H1 (cell line): ENCODE data around the gene DCAF15. TPM values are rescaled to one million over a fixed set of nuclear protein-coding genes. Genes with fewer than 3 reads are reported as not detected.

Source experiments
- CTCF ChIA-PET: fragments of 300-600 bp; sonication (Branson Sonifier 250); formaldehyde crosslinking; loops from one replicate; lab custom pipeline; 2021; ENCODE audit not compliant: partially characterized antibody; lab: Charles Lee
- POLR2A ChIA-PET: fragments of 300-600 bp; sonication (Branson Sonifier 250); formaldehyde crosslinking; loops from one replicate; lab custom pipeline; 2021; ENCODE audit warnings: inconsistent platforms; ENCODE audit not compliant: partially characterized antibody; lab: Charles Lee
- DNase-seq, 2 experiments: peaks; one replicate each; pipeline versions ENCODE4 v3.0.0 to v3.0.0-alpha.2; 2010 to 2022; ENCODE audit warnings: low spot score in 2 of 2, low read depth in 1 of 2, mixed read lengths in 1 of 2
- FAIRE-seq: peaks from 2 replicates; lab custom pipeline; 2011; peaks lifted over from hg19 to GRCh38; lab: Jason Lieb, UNC
- H2AFZ ChIP-seq: 2 replicates; pipeline ENCODE4 v1.8.1; 2012; ENCODE audit warnings: low read length, inconsistent platforms
- H2AK5ac ChIP-seq: 2 replicates; pipeline ENCODE4 v1.6.1; 2013; ENCODE audit warnings: low read depth, low read length
- H2BK120ac ChIP-seq: replicated peaks from 2 replicates; pipeline ENCODE3; 2013; ENCODE audit warnings: low read depth, low read length, inconsistent platforms
- H2BK12ac ChIP-seq: 2 replicates; pipeline ENCODE4 v1.6.1; 2013; ENCODE audit warnings: low read depth, low read length
- H2BK15ac ChIP-seq: 2 replicates; pipeline ENCODE4 v1.6.1; 2013; ENCODE audit warnings: low read length
- H2BK20ac ChIP-seq: 2 replicates; pipeline ENCODE4 v1.6.1; 2013; ENCODE audit warnings: low read length
- H2BK5ac ChIP-seq: 2 replicates; pipeline ENCODE4 v1.6.1; 2013; ENCODE audit warnings: low read depth, low read length
- H3K14ac ChIP-seq: 2 replicates; pipeline ENCODE4 v1.6.1; 2013; ENCODE audit warnings: inconsistent platforms; ENCODE audit not compliant: insufficient read length
- H3K18ac ChIP-seq: 2 replicates; pipeline ENCODE4 v1.6.1; 2013; ENCODE audit warnings: low read length; ENCODE audit errors: extremely low read depth
- H3K23ac ChIP-seq: 2 replicates; pipeline ENCODE4 v1.6.1; 2013; ENCODE audit warnings: inconsistent platforms; ENCODE audit not compliant: insufficient read length
- H3K23me2 ChIP-seq: 2 replicates; pipeline ENCODE4 v1.6.1; 2013; ENCODE audit warnings: low read depth, low read length
- H3K27ac ChIP-seq: 2 replicates; pipeline ENCODE4 v1.6.1; 2011; ENCODE audit warnings: low read depth, low read length, inconsistent platforms
- H3K27me3 ChIP-seq, 4 experiments: replicated peaks in 1 of 4; 1 replicate in 1 of 4; 2 replicates in 3 of 4; pipeline versions ENCODE4 v1.6.1 to v1.8.1; 2011 to 2013; ENCODE audit warnings: low read length in 3 of 4, mild to moderate bottlenecking in 3 of 4, inconsistent platforms in 2 of 4, mixed read lengths in 2 of 4, moderate library complexity in 1 of 4; ENCODE audit not compliant: control insufficient read depth in 3 of 4, insufficient read depth in 3 of 4; ENCODE audit errors: extremely low read depth in 1 of 4
- H3K36me3 ChIP-seq, 4 experiments: 2 replicates each; pipeline versions ENCODE4 v1.6.1 to v1.8.1; 2011 to 2013; ENCODE audit warnings: mild to moderate bottlenecking in 4 of 4, low read length in 3 of 4, moderate library complexity in 2 of 4, control low read depth in 1 of 4, inconsistent platforms in 1 of 4; ENCODE audit not compliant: insufficient read depth in 4 of 4, control insufficient read depth in 2 of 4
- H3K4ac ChIP-seq: replicated peaks from 2 replicates; pipeline ENCODE3; 2013; ENCODE audit warnings: low read length, low read depth, mixed read lengths, inconsistent platforms; ENCODE audit not compliant: insufficient read length
- H3K4me1 ChIP-seq, 4 experiments: replicated peaks in 1 of 4; 1 replicate in 1 of 4; 2 replicates in 3 of 4; pipeline versions ENCODE4 v1.6.1 to v1.8.1; 2011 to 2013; ENCODE audit warnings: low read length in 3 of 4, inconsistent platforms in 2 of 4, mixed read lengths in 1 of 4; ENCODE audit not compliant: insufficient read depth in 4 of 4, control insufficient read depth in 3 of 4
- H3K4me2 ChIP-seq, 2 experiments: 2 replicates each; pipeline versions ENCODE4 v1.6.1 to v1.8.1; 2011 to 2013; ENCODE audit warnings: low read depth in 2 of 2, low read length in 2 of 2, control low read depth in 1 of 2, inconsistent platforms in 1 of 2, mild to moderate bottlenecking in 1 of 2; ENCODE audit not compliant: insufficient read depth in 1 of 2
- H3K4me3 ChIP-seq, 4 experiments: fragments of 200-600, 300-600 bp in 1 of 4; sonication (generic), shearing (Covaris generic), sonication (Bioruptor Twin) in 1 of 4; 2 replicates each; pipeline versions ENCODE4 v1.5.1 to v1.8.1; 2011 to 2016; ENCODE audit warnings: low read length in 4 of 4, low read depth in 3 of 4, control low read depth in 2 of 4, inconsistent platforms in 2 of 4, mild to moderate bottlenecking in 2 of 4, mixed read lengths in 1 of 4, moderate library complexity in 1 of 4; ENCODE audit not compliant: insufficient read depth in 2 of 4; ENCODE audit errors: extremely low read depth in 1 of 4
- H3K56ac ChIP-seq: replicated peaks from 2 replicates; pipeline ENCODE3; 2013; ENCODE audit warnings: low read depth, mild to moderate bottlenecking, mixed read lengths, low read length, inconsistent platforms; ENCODE audit not compliant: insufficient read length
- H3K79me1 ChIP-seq: 2 replicates; pipeline ENCODE4 v1.6.1; 2013; ENCODE audit warnings: low read depth, low read length, control low read depth
- H3K79me2 ChIP-seq, 2 experiments: 2 replicates each; pipeline versions ENCODE4 v1.6.1 to v1.8.1; 2012 to 2013; ENCODE audit warnings: low read length in 2 of 2, mild to moderate bottlenecking in 2 of 2, inconsistent platforms in 1 of 2; ENCODE audit not compliant: insufficient read depth in 2 of 2, control insufficient read depth in 1 of 2
- H3K9ac ChIP-seq, 4 experiments: replicated peaks in 1 of 4; 1 replicate in 1 of 4; 2 replicates in 3 of 4; pipeline versions ENCODE4 v1.6.1 to v1.8.1; 2011 to 2013; ENCODE audit warnings: low read depth in 3 of 4, low read length in 3 of 4, control low read depth in 2 of 4, mild to moderate bottlenecking in 2 of 4, moderate library complexity in 2 of 4, inconsistent platforms in 1 of 4; ENCODE audit errors: extremely low read depth in 1 of 4
- H3K9me3 ChIP-seq, 2 experiments: 2 replicates each; pipeline versions ENCODE4 v1.6.1 to v1.8.1; 2012 to 2013; ENCODE audit warnings: mild to moderate bottlenecking in 2 of 2, moderate library complexity in 2 of 2, control low read depth in 1 of 2, inconsistent platforms in 1 of 2, low read depth in 1 of 2, low read length in 1 of 2, mixed read lengths in 1 of 2; ENCODE audit not compliant: insufficient read depth in 2 of 2
- H4K20me1 ChIP-seq, 2 experiments: replicated peaks in 1 of 2; 2 replicates each; pipeline versions ENCODE3 to v1.8.1; 2011 to 2013; ENCODE audit warnings: inconsistent platforms in 2 of 2, low read length in 2 of 2, mild to moderate bottlenecking in 1 of 2; ENCODE audit not compliant: insufficient read depth in 2 of 2, control insufficient read depth in 1 of 2
- H4K5ac ChIP-seq: 2 replicates; pipeline ENCODE4 v1.6.1; 2013; ENCODE audit warnings: low read length, low read depth, mixed read lengths, inconsistent platforms; ENCODE audit not compliant: insufficient read length
- H4K8ac ChIP-seq: 2 replicates; pipeline ENCODE4 v1.8.0; 2013; ENCODE audit warnings: mild to moderate bottlenecking, moderate library complexity, low read length, inconsistent platforms; ENCODE audit not compliant: insufficient read depth; ENCODE audit errors: extremely low read depth
- H4K91ac ChIP-seq: replicated peaks from 2 replicates; pipeline ENCODE3; 2013; ENCODE audit warnings: low read length, mixed read lengths, inconsistent platforms; ENCODE audit not compliant: insufficient read length
- TEAD4 ChIP-seq: IDR thresholded peaks from 2 replicates; pipeline ENCODE4 v1.6.1; 2012; ENCODE audit warnings: low read depth, low read length, inconsistent platforms, mixed read lengths
- WGBS, 2 experiments: shearing (Covaris generic) in 1 of 2; methylation state at CpG; one replicate each; pipeline versions ENCODE4 v1.1.6 to v1.1.7; 2013 to 2015; ENCODE audit warnings: low lambda C conversion rate in 2 of 2, mixed read lengths in 2 of 2, inconsistent platforms in 1 of 2, low coverage in 1 of 2, missing lambda C conversion rate in 1 of 2; ENCODE audit not compliant: insufficient replicate concordance in 2 of 2, insufficient coverage in 1 of 2, insufficient read length in 1 of 2; ENCODE audit errors: extremely low coverage in 1 of 2, missing lambda C conversion rate in 1 of 2; 5-methylcytosine and 5-hydroxymethylcytosine counted together
- polyA plus RNA-seq, 7 experiments: library from polyadenylated mRNA; depleted of rRNA in 3 of 7; stranded (reverse) in 5 of 7; unstranded in 2 of 7; fragments of >200 nt in 5 of 7; fragments of 200-250 nt in 2 of 7; gene quantifications; 1 replicate in 5 of 7; 2 replicates in 1 of 7; 4 replicates in 1 of 7; pipeline versions ENCODE4 v1.2.1 to v1.2.3, GENCODE V29; 2011 to 2013; ENCODE audit warnings: missing spikeins in 2 of 7, mixed read lengths in 2 of 7
- total RNA-seq: library from RNA; stranded (reverse); fragmentation: NEBNext Ultra II Directional; extraction: Animal tissue kit (Norgen Biotek cat#: 25700); gene quantifications from 2 replicates; pipeline ENCODE4 v1.2.1, GENCODE V29; 2021

The DCAF15 gene
- total and polyA plus RNA-seq, 2 of the 8 experiments (the other 6 are each of a cell fraction or from before 2014, with no cell fraction given) = 68.7 to 80.8 TPM

- no peak overlapping the region for H3K23ac ChIP-seq
- H2BK15ac ChIP-seq = no peak overlapping the region
- no peak overlapping the region for H4K5ac ChIP-seq
- no peak overlapping the region for H3K14ac ChIP-seq
- FAIRE-seq (no peak), DNase-seq (no peak)
- 94% methylated on average over 2 of the region's 2 CpGs; no CpG with 5 or more reads in 1 of the 2 experiments for WGBS, 2 experiments
- no peak overlapping the region for H4K8ac ChIP-seq
- H4K91ac ChIP-seq = no peak overlapping the region
- no peak overlapping the region for H2BK120ac ChIP-seq
- peaks cover 13% of the 10 kb centered on the region for H3K79me1 ChIP-seq
- H2BK20ac ChIP-seq = no peak overlapping the region
- H2BK5ac ChIP-seq = no peak overlapping the region
- peaks cover 8 to 13% (median 11%) of the 10 kb centered on the region in 4 experiments for H3K36me3 ChIP-seq
- H3K4me2 ChIP-seq = no peak overlapping the region; a peak in 1 of 4 replicates
- H3K79me2 ChIP-seq = peaks cover 0 to 19% of the 10 kb centered on the region in 2 experiments; a peak in 3 of 4 replicates
- H3K18ac ChIP-seq = no peak overlapping the region
- H3K4me1 ChIP-seq = peaks cover 0 to 7% (median 3%) of the 10 kb centered on the region in 4 experiments; a peak in 6 of 7 replicates
- POLR2A ChIA-PET = interaction anchor here (1.2 to 4.3 kb wide), 5 partner anchors 11 to 56 kb away, joined by 4 to 39 read pairs (median 9); partner anchors contain the start of genes PODNL1 and RFX1
- H3K56ac ChIP-seq = no peak overlapping the region
- H2AK5ac ChIP-seq = no peak overlapping the region
- CTCF ChIA-PET = interaction anchor here (1.0 to 2.7 kb wide), 3 partner anchors 11 to 98 kb away, joined by 3 to 11 read pairs (median 4); no protein-coding TSS in a partner anchor
- no peaks in the 10 kb centered on the region for H3K9me3 ChIP-seq
- H3K23me2 ChIP-seq = peaks cover 9% of the 10 kb centered on the region
- H3K9ac ChIP-seq = no peak overlapping the region
- H3K4ac ChIP-seq = no peak overlapping the region
- H3K4me3 ChIP-seq = no peak overlapping the region
- no peak overlapping the region for H3K27ac ChIP-seq
- no peak overlapping the region for H2BK12ac ChIP-seq
- no peak overlapping the region for H2AFZ ChIP-seq
- peaks cover 0 to 8% of the 10 kb centered on the region in 2 experiments for H4K20me1 ChIP-seq
- H3K27me3 ChIP-seq = no peaks in the 10 kb centered on the region
- TF ChIP-seq TEAD4 = no peak
These were observed 1.3 kb upstream of the DCAF15 start for GRCh38 chr19:13951043-13951442.
